ENCODE data around the gene LRRC45. TPM values are rescaled to one million over a fixed set of nuclear protein-coding genes. Genes with fewer than 3 reads are reported as not detected.

The LRRC45 gene
- total and polyA plus RNA-seq, 2 donors: 8.7 to 14.9 TPM

DNA sequence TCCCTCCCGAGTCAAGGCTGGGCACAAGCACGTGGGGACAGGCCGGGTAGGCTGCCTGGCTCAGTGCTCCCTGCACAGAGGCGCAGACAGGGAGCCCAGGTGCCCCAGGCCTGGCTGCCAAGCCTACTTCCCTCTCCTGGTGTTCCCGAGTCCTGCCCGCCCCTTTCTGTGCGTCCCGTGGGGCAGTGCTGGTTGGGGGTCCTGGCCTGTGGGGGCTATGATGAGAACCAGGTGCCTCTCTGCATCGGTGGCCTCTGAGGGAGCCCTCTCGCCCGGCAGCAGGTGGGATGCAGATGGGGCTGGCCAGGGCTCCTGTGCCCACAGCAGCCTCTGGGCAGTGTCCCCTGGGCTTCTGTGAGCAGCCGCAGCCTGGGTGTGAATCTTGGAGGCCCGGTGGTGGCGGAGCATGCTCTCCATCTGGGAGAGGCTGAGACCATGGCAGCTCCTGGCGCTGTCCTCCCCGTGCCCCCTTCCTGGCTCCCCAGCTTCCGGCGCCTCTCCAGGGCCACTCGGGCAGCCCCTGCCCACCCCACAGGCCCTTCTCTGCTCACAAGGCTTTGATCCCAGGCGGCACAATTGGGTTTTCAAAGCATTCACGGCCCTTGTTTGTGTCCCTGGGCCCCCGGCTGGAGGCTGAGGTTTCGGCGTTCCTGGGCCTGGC lies 7.7 kb upstream of the LRRC45 start:
- H3K27ac ChIP-seq (ENCODE audit: low read depth): no peak overlapping the region
- WGBS: 75% methylated on average over 24 of the region's 24 CpGs

DNA sequence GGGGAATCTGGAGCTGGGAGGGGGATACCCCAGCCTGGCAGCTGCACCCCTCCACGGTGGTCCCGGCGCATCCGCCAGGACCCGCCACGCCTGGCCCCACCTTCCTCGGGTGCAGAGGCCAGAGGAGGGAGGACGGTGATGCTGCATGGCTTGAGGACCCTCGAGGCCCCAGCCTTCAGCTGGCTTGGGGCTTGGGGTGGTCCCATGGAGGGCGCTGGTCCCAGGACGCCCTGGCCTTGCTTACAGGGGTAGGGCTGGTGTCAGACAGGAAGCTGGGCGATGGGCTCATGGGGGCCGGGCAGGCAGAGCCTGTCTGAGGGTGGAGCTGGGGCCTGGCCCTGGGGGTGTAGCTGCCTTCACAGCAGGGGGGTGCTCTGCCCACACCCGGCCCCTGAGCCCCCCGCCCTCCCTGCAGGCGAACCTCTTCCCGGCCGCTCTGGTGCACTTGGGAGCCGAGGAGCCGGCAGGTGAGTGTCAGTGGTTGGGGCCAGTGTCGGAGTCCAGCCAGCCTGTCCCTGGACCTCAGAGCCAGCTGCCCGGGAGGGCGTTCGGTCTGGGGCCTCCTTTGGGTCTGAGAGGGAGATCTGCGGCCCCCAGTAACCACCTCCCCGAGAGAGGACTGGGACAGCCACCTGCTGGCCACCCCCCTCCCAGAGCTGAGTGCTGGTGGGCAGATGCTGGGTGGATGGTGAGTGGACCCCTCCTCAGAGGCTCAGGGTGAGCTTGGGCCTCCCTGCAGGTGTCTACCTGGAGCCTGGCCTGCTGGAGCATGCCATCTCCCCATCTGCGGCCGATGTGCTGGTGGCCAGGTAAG lies 6.8 kb upstream of the LRRC45 start:
- Histone ChIP-seq H3K4me1 (ENCODE audit: insufficient read depth) (no peaks in the 10 kb centered on the region), H3K27ac (ENCODE audit: low read depth) (no peak overlapping the region), H3K4me3 (ENCODE audit: low read depth, low read length) (no peak overlapping the region), H3K36me3 (ENCODE audit: insufficient read depth) (no peaks in the 10 kb centered on the region)
- WGBS: 80% methylated on average over 28 of the region's 28 CpGs
- no peak for DNase-seq (ENCODE audit: extremely low spot score)

More for the DNA sequence above, 7.7 kb upstream of the LRRC45 start:
- no peak overlapping the region for H3K4me3 ChIP-seq (ENCODE audit: low read depth, low read length)
- no peaks in the 10 kb centered on the region for H3K4me1 ChIP-seq (ENCODE audit: insufficient read depth)
- no peaks in the 10 kb centered on the region for H3K36me3 ChIP-seq (ENCODE audit: insufficient read depth)
- no peak for DNase-seq (ENCODE audit: extremely low spot score)

DNA sequence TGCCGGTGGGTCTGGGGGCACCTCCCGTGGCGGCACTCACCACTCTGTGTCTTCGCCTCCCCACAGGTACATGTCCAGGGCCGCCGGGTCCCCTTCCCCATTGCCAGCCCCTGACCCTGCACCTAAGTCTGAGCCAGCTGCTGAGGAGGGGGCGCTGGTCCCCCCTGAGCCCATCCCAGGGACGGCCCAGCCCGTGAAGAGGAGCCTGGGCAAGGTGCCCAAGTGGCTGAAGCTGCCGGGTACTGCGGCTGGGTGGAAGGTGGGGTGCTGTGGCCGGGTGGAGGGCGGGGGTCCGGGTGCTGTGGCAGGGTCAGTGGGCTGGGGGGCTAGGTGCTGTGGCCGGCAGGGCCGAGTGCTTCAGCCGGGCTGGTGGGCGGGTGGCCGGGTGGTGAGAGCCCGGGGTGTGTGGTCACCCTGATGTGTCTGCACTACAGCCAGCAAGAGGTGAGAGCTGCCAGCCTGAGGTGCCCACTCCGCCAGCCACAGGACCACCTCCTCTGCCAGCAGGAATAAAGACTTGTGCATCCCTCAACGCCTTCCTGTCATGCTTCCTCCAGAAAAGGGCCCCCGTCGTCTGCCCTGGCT lies 6.1 kb upstream of the LRRC45 start:
- Histone ChIP-seq H3K27ac (ENCODE audit: low read depth) (no peak overlapping the region), H3K36me3 (ENCODE audit: insufficient read depth) (no peaks in the 10 kb centered on the region), H3K4me3 (ENCODE audit: low read depth, low read length) (no peak overlapping the region), H3K4me1 (ENCODE audit: insufficient read depth) (no peaks in the 10 kb centered on the region)
- 85% methylated on average over 24 of the region's 24 CpGs for WGBS
- no peak for DNase-seq (ENCODE audit: extremely low spot score)

DNA sequence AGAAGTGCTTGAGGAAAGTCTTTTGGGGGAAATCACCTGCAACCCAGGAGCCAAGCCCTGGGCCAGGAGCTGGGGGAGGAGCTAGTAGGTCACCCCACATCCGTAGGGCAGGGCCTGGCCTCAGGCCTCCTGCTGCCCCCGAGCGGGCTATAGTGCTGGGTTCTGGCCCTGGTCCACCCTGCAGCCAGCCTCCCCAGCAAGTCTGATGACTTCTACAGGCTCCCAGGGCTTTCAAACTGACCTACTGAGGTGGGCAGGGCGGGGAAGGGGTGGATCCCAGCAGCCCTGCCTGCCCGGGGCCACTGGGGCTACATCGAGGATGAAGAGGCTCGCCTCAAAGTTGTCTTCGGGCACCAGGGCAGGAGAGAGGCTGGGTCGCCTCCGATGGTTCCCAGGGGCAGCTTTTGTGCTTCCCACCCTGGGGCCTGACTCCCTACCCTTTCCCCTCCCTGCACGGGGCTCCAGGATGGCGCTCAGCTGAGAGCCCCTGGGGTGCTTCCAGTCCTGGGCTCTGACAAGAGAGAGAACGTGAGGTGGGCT lies 5.4 kb upstream of the LRRC45 start:
- no peak overlapping the region for H3K27ac ChIP-seq (ENCODE audit: low read depth)
- H3K4me1 ChIP-seq (ENCODE audit: insufficient read depth): no peaks in the 10 kb centered on the region
- H3K36me3 ChIP-seq (ENCODE audit: insufficient read depth): no peaks in the 10 kb centered on the region
- DNase-seq (ENCODE audit: extremely low spot score): no peak
- H3K4me3 ChIP-seq (ENCODE audit: low read depth, low read length): no peak overlapping the region
- WGBS: 79% methylated on average over 13 of the region's 13 CpGs

DNA sequence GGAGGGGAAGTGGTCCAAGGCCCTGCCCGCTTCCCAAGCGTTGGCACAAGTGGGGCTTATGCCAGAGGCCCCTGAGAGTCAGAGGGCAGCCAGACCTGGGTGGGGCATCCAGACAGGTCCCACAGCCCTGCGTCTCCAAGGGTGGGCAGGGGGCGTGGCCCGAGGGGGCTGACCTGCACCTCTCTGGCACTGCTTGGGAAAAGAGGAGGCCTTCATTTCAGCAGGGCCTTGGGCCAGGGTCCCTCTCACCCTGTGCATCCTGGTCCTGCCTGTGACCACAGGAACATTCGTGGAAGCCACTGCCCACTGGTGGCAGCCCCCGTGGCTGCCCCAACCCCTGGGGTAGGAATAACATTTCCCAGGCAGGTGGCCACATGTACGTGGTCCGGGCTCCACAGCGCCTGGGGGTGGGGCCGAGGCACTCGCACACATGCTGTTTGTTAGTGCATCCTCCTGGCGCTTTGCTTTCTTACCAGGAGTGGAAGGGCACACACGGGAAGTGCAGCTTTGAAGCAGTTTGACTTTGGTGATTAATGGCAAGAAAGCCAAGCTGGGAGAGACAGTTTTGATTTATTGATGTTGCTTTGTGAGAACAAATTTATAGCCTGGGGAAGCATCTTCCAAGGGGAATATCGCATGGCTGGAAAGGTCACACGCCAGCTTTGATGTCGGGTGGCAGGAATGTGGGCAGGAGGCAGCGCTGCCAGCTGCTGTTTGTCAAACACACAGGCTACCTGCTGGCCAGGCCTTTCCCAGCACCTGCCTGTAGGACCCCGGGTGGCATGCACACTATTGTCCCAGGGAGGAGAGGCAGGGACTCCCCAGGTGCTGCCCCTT lies 4.7 kb upstream of the LRRC45 start:
- Histone ChIP-seq H3K4me3 (ENCODE audit: low read depth, low read length) (no peak overlapping the region), H3K27ac (ENCODE audit: low read depth) (no peak overlapping the region), H3K36me3 (ENCODE audit: insufficient read depth) (no peaks in the 10 kb centered on the region), H3K4me1 (ENCODE audit: insufficient read depth) (no peaks in the 10 kb centered on the region)
- DNase-seq (ENCODE audit: extremely low spot score): no peak
- 69% methylated on average over 19 of the region's 19 CpGs for WGBS

DNA sequence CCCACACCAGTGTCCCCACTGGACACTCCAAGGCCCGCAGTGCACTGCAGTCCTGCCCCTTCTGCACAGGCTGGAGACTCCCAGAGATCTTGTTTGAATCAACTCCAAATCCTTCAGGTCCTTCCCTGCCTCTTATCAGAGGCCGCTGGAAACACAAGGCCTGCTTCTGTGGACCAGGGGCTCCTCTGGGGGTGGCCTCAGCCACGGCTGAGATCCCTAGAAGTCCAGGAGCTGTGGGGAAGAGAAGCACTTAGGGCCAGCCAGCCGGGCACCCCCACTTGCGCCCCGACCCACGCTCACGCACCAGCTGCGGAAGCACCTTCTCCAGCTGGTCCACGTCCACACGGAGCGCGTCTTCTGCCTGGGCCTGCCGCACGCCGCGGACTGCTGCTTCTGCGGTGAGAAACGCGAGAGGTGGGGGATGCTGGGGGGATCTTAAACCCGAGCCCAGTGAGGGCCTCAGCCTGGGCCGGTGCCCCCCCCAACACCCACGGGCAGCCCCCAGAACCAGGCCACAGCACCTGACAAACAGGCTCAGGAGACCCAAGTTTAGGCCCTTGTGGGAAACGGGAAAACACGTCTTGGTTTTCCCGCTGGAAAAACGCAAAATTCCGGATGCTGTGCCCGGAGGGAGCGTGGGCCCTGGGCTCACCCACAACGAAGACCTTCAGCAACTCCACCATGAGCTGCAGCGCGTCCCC lies 4.0 kb upstream of the LRRC45 start:
- H3K27ac ChIP-seq (ENCODE audit: low read depth): no peak overlapping the region
- H3K4me3 ChIP-seq (ENCODE audit: low read depth, low read length): no peak overlapping the region
- no peaks in the 10 kb centered on the region for H3K36me3 ChIP-seq (ENCODE audit: insufficient read depth)
- WGBS: 78% methylated on average over 33 of the region's 33 CpGs
- DNase-seq (ENCODE audit: extremely low spot score): no peak
- no peaks in the 10 kb centered on the region for H3K4me1 ChIP-seq (ENCODE audit: insufficient read depth)

DNA sequence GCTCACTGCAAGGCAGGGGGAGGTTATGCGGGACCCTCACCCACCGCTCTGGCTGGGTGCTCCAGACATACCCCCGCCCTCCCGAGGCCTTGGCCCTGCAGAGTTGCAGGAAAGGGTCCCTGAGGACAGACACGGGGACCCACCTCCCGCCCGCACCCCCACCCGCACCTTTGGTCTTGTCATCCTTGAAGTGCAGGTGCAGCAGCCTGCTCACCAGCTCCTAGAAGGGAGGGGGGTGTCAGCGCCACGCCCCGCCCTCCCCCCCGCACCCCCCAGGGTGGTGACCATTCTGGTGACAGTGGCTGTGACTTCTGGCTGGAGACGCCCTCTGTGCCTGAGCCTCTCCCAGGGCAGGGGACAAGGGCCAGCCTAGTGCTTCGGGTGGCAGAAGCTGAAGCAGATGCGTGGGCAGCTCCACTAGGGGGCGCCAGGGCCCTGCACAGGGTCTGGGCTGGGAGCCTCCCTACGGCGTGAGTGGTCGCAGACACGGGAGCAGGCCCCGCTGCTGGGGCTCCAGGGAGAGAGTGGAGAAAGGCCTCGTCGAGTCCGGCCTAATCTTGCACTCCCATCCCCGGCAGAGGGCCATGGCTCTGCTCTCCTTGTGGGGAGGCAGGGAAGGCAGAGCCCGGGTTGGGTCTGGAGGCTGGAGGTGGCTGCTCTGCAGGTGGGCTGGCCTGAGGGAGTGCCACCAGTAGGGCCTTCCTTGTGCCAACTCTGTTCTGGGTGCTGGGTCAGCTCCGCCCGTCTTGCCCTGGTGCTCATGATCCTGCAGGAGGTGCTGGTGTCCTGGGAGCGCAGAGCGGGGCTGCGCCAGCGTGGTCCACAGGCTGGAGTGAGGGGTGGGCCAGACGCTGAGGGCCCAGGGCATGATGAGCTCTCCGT lies 3.2 kb upstream of the LRRC45 start:
- Histone ChIP-seq H3K4me1 (ENCODE audit: insufficient read depth) (no peaks in the 10 kb centered on the region), H3K36me3 (ENCODE audit: insufficient read depth) (no peaks in the 10 kb centered on the region), H3K4me3 (ENCODE audit: low read depth, low read length) (no peak overlapping the region), H3K27ac (ENCODE audit: low read depth) (no peak overlapping the region)
- DNase-seq (ENCODE audit: extremely low spot score): no peak
- WGBS: 67% methylated on average over 33 of the region's 34 CpGs

DNA sequence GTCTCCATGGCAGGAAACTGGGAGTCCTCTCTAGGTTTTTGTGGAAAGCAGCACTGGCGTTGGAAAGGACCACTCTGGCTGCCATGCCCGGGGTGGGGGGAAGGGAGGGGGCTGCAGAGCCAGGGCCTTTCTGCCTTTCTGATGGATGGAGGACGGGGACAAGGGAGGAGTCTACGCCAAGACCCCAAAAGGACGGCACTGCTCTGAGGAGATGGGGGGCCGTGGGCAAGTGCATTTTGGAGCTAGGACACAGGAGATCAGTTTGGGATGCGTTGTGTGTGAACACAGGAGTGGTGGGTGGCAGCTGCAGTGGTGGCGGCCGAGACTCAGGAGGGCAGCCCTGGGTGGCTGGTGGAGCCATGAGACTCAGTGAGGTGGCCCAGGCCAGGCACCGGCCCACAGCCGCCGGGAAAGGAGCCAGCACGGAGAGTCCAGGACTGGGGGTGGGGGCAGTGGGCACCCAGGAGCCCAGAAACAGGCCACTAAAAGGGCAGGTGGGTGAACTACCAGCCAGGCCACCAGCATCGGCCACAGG lies 2.5 kb upstream of the LRRC45 start:
- 84% methylated on average over 14 of the region's 14 CpGs for WGBS
- H3K36me3 ChIP-seq (ENCODE audit: insufficient read depth): no peaks in the 10 kb centered on the region
- H3K4me3 ChIP-seq (ENCODE audit: low read depth, low read length): no peak overlapping the region
- DNase-seq (ENCODE audit: extremely low spot score): no peak
- no peak overlapping the region for H3K27ac ChIP-seq (ENCODE audit: low read depth)
- no peaks in the 10 kb centered on the region for H3K4me1 ChIP-seq (ENCODE audit: insufficient read depth)

DNA sequence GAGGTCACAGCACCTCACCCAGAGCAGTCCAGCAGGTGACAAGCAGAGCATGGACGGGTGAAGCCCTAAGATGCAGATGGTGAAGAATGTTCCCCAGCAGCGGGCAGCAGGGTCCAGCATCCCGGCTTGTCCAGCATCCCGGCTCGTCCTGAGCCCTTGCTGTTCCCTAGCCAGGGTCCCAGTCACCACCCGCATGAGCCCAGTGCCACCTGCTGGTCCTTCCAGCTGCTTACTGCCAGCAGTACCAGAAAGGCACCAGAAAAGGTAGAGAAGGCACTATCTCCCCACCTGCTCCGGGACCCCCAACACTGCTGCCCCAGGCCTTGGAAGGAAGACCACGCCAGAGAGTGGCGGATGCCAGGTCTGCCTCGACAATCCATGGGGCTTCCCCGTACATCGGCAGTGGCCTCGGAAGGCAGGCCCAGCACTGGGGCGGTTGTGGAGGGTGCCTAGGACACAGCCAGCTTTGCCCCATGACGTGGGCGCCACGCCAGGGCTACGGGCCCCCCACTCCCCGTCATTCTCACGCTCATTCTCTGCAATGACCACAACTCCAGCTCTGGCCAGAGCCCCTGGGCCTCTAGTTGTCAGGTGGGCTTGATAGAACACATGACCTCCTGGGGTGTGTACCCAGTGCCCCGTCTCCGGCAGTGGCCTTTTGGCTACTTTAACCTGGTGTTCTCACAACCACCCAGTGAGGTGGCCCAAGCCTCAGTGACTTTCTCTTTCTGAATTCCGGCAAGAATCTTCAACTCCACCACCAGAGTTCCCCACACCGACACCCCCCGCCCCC lies 1.8 kb upstream of the LRRC45 start:
- no peaks in the 10 kb centered on the region for H3K36me3 ChIP-seq (ENCODE audit: insufficient read depth)
- H3K4me3 ChIP-seq (ENCODE audit: low read depth, low read length): no peak overlapping the region
- no peaks in the 10 kb centered on the region for H3K4me1 ChIP-seq (ENCODE audit: insufficient read depth)
- no peak overlapping the region for H3K27ac ChIP-seq (ENCODE audit: low read depth)
- no peak for DNase-seq (ENCODE audit: extremely low spot score)
- WGBS: 46% methylated on average over 25 of the region's 25 CpGs

DNA sequence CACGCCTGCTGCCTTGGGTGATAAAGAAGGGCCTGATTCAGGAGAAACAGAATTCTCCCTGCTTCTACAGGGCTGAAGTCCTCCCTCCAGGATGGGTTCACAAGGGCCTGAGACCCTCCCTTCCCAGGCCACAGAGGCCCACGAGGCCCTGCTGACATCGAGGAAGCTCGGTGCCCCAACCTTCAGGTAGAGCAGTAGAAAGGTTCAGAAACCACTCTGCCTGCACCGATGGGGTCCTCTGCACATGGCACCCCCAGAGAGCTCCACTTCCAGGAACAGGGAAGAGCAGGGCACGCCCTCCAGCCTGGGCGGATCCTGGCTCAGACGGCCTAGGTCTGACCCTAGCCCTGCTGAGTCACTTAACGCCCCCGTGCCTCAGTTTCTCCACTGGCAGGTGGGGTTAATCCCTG lies 1.2 kb upstream of the LRRC45 start:
- WGBS: 13% methylated on average over 10 of the region's 10 CpGs
- DNase-seq (ENCODE audit: extremely low spot score): no peak
- no peaks in the 10 kb centered on the region for H3K36me3 ChIP-seq (ENCODE audit: insufficient read depth)
- H3K4me3 ChIP-seq (ENCODE audit: low read depth, low read length): peak overlapping the region; percentile 82
- H3K4me1 ChIP-seq (ENCODE audit: insufficient read depth): no peaks in the 10 kb centered on the region
- no peak overlapping the region for H3K27ac ChIP-seq (ENCODE audit: low read depth)

DNA sequence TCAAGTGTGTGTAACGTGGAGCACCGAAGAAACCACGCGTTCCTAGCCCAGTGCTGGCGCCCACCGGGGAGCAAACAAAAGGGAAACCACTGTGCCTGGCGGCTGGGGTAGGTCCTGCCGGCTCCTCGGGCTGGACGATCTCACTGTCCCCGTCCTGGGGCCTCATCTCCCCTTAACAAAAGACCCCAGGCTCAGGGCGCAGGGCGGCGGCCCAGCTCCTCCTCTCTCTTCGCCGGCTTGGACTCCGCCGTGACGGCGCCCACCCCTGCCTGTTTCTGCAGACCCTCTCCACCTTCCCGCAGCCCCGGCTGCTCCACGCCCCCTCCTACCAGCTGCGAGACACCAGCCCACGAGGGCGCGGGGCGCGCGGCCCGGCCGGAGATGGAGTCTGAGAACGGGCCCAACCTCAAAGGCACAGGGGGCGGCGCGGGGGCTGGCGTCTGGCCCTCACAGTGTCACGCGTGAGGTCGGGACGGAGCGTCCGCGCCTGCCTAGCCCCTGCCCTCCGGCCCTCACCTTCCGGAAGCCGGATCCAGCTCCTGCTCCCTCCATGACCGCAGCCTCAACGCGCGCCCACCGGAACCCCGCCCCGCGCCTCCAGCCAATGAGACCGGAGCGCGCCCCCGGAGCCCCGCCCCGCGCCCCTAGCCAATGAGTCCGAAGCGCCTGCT lies 660 bp upstream of the LRRC45 start, which contains the start of gene CENPX:
TSS of gene CENPX (minus strand) at position 569 of the 671 bp plus-strand sequence. CDS start at position 552, 17 bp downstream.
- Histone ChIP-seq H3K36me3 (ENCODE audit: insufficient read depth) (no peaks in the 10 kb centered on the region), H3K4me1 (ENCODE audit: insufficient read depth) (no peaks in the 10 kb centered on the region)
- under 1% methylated on average over 64 of the region's 64 CpGs for WGBS

More for the DNA sequence above, 660 bp upstream of the LRRC45 start, which contains the start of gene CENPX:
- H3K4me3 ChIP-seq (ENCODE audit: low read depth, low read length): peak within 1 kb of the TSS; percentile 82
- DNase-seq (ENCODE audit: extremely low spot score): no peak
- H3K27ac ChIP-seq (ENCODE audit: low read depth): no peak within 1 kb of the TSS
